Transverse colon (tissue), 4 donors: ENCODE measurements around the gene G3BP2.

Experiments used
- EP300 ChIP-seq: sonication (generic); formaldehyde crosslinking; IDR thresholded peaks from one replicate; pipeline ENCODE4 v1.6.1; 2017; ENCODE audit warnings: antibody characterized with exemption, low read depth
- POLR2AphosphoS5 ChIP-seq, 3 donors: sonication (generic); formaldehyde crosslinking; IDR thresholded peaks; one replicate each; pipeline ENCODE4 v1.6.1; 2016; ENCODE audit warnings: antibody characterized with exemption in 3 of 3
- TF ChIP-seq, protein P1 (sequence below), 5 experiments: fragments of 200-600 bp in 3 of 5; fragments of 450-650 bp in 2 of 5; sonication (generic) in 3 of 5; IDR thresholded peaks; 1 replicate in 2 of 5; 2 replicates in 3 of 5; pipeline ENCODE4 v1.5.1; 2016 to 2017; ENCODE audit warnings: antibody characterized with exemption in 5 of 5, inconsistent platforms in 3 of 5, mild to moderate bottlenecking in 2 of 5, moderate library complexity in 1 of 5

DNA sequence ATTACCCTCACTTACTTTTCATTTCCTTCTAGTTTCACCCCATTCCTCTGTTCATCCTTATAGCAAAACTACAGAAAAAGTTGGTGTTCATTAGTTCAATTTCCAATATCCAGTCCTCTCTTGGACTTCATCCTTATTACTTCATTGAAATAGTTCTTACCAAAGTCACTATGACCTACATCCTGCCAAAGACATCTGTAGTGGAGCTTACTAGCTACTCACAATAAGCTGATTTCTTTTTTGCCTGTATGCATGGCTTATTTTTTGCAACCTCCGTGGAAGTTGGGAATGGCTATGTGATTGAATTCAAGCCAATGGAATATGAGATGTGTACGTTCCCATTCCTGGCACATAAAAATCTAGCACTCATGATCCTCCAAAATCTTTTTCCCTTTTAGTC is 38.3 kb downstream of the G3BP2 start:
- TF ChIP-seq, protein P1, sequence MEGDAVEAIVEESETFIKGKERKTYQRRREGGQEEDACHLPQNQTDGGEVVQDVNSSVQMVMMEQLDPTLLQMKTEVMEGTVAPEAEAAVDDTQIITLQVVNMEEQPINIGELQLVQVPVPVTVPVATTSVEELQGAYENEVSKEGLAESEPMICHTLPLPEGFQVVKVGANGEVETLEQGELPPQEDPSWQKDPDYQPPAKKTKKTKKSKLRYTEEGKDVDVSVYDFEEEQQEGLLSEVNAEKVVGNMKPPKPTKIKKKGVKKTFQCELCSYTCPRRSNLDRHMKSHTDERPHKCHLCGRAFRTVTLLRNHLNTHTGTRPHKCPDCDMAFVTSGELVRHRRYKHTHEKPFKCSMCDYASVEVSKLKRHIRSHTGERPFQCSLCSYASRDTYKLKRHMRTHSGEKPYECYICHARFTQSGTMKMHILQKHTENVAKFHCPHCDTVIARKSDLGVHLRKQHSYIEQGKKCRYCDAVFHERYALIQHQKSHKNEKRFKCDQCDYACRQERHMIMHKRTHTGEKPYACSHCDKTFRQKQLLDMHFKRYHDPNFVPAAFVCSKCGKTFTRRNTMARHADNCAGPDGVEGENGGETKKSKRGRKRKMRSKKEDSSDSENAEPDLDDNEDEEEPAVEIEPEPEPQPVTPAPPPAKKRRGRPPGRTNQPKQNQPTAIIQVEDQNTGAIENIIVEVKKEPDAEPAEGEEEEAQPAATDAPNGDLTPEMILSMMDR (IDR thresholded peaks at IDR 0.05), result no peak
- TF ChIP-seq POLR2AphosphoS5 (IDR thresholded peaks at IDR 0.05) (no peak), EP300 (no peak)
